Neural cell (in vitro differentiated cells): ENCODE results near the gene SERINC5. TPM values are rescaled to one million over a fixed set of nuclear protein-coding genes. Genes with fewer than 3 reads are reported as not detected.

Experiments
- H2AFZ ChIP-seq: fragments of 200-600, 300-800 bp; sonication (generic), shearing (Covaris generic); 2 replicates; pipeline ENCODE4 v1.6.0; 2014; ENCODE audit warnings: low read depth, mild to moderate bottlenecking, antibody characterized with exemption, low read length, moderate library complexity
- H3F3A ChIP-seq: fragments of 200-600 bp; shearing (Covaris generic); 2 replicates; pipeline ENCODE4 v1.6.1; 2016; ENCODE audit warnings: mild to moderate bottlenecking, moderate library complexity, mixed read lengths, antibody characterized with exemption, low read length; ENCODE audit not compliant: insufficient read depth, poor library complexity, severe bottlenecking
- H3K27ac ChIP-seq: fragments of 200-600, 300-800 bp; sonication (generic), shearing (Covaris generic); 2 replicates; pipeline ENCODE4 v1.5.1; 2014; ENCODE audit warnings: mild to moderate bottlenecking, low read length, moderate library complexity
- H3K27me3 ChIP-seq: fragments of 300-800, 200-600 bp; sonication (generic), shearing (Covaris generic); 2 replicates; pipeline ENCODE4 v1.6.0; 2014; ENCODE audit warnings: mild to moderate bottlenecking, low read depth, low read length, moderate library complexity; ENCODE audit not compliant: insufficient read depth
- H3K36me3 ChIP-seq: fragments of 300-800, 200-600 bp; sonication (generic), shearing (Covaris generic); 2 replicates; pipeline ENCODE4 v1.5.1; 2014; ENCODE audit warnings: mild to moderate bottlenecking, antibody characterized with exemption, low read length, moderate library complexity; ENCODE audit not compliant: insufficient read depth
- H3K4me2 ChIP-seq: fragments of 300-800, 200-600 bp; sonication (generic), shearing (Covaris generic); 2 replicates; pipeline ENCODE4 v1.6.0; 2014; ENCODE audit warnings: mild to moderate bottlenecking, low read length
- H3K4me3 ChIP-seq: fragments of 300-800, 200-600 bp; sonication (generic), shearing (Covaris generic); 2 replicates; pipeline ENCODE4 v1.5.1; 2014; ENCODE audit warnings: mild to moderate bottlenecking, low read length, moderate library complexity
- H3K79me2 ChIP-seq: fragments of 200-600 bp; shearing (Covaris generic); replicated peaks from 2 replicates; pipeline ENCODE4 v1.6.0; 2014; ENCODE audit warnings: mild to moderate bottlenecking, low read length, moderate library complexity; ENCODE audit not compliant: insufficient read depth
- H3K9ac ChIP-seq: fragments of 300-800, 200-600 bp; sonication (generic), shearing (Covaris generic); 2 replicates; pipeline ENCODE4 v1.6.1; 2016; ENCODE audit warnings: mild to moderate bottlenecking, low read length, mixed read lengths
- H3K9me2 ChIP-seq: fragments of 200-600 bp; shearing (Covaris generic); 2 replicates; pipeline ENCODE4 v1.6.1; 2016; ENCODE audit warnings: mild to moderate bottlenecking, low read length, mixed read lengths; ENCODE audit not compliant: insufficient read depth
- H3K9me3 ChIP-seq: fragments of 200-600, 300-800 bp; sonication (generic), shearing (Covaris generic); 2 replicates; pipeline ENCODE4 v1.6.1; 2016; ENCODE audit warnings: mild to moderate bottlenecking, mixed run types, low read length, moderate library complexity, mixed read lengths
- H4K20me1 ChIP-seq: fragments of 200-600 bp; shearing (Covaris generic); 2 replicates; pipeline ENCODE4 v1.6.1; 2016; ENCODE audit warnings: mild to moderate bottlenecking, mixed run types; ENCODE audit not compliant: insufficient read depth
- CTCF ChIP-seq: fragments of 450-650 bp; IDR thresholded peaks from 2 replicates; pipeline ENCODE4 v1.5.1; 2014; ENCODE audit warnings: antibody characterized with exemption, mild to moderate bottlenecking, moderate library complexity; ENCODE audit not compliant: poor library complexity, severe bottlenecking
- EP300 ChIP-seq: fragments of 450-650 bp; conservative IDR thresholded peaks from 2 replicates; pipeline ENCODE4 v1.6.1; 2014; ENCODE audit warnings: antibody characterized with exemption, mild to moderate bottlenecking, moderate library complexity; ENCODE audit not compliant: poor library complexity, severe bottlenecking
- EZH2 ChIP-seq: fragments of 200-600, 300-800 bp; shearing (Covaris generic), sonication (generic); IDR thresholded peaks from 2 replicates; pipeline ENCODE4 v1.6.1; 2014; ENCODE audit warnings: antibody characterized with exemption, low read length, borderline replicate concordance, mild to moderate bottlenecking; ENCODE audit not compliant: insufficient read depth, poor library complexity, severe bottlenecking
- MXI1 ChIP-seq: fragments of 450-650 bp; conservative IDR thresholded peaks from 2 replicates; pipeline ENCODE4 v1.6.1; 2014; ENCODE audit warnings: antibody characterized with exemption, mild to moderate bottlenecking; ENCODE audit not compliant: poor library complexity, severe bottlenecking
- POLR2AphosphoS5 ChIP-seq: IDR thresholded peaks from 2 replicates; pipeline ENCODE4 v1.6.1; 2012
- RAD21 ChIP-seq: fragments of 450-650 bp; conservative IDR thresholded peaks from 2 replicates; pipeline ENCODE4 v1.6.1; 2014; ENCODE audit warnings: antibody characterized with exemption, mild to moderate bottlenecking, moderate library complexity
- SMC3 ChIP-seq: fragments of 450-650 bp; conservative IDR thresholded peaks from 2 replicates; pipeline ENCODE4 v1.6.1; 2014; ENCODE audit warnings: antibody characterized with exemption, mild to moderate bottlenecking, moderate library complexity; ENCODE audit not compliant: poor library complexity
- TAF1 ChIP-seq: IDR thresholded peaks from 2 replicates; pipeline ENCODE4 v1.6.1; 2012; ENCODE audit warnings: low read depth
- polyA plus RNA-seq: library from polyadenylated mRNA; depleted of rRNA; stranded (reverse); fragments of >200 nt; gene quantifications from 2 replicates; pipeline ENCODE4 v1.2.3, GENCODE V29; 2014
- TF ChIP-seq, protein P1 (sequence below): IDR thresholded peaks from 2 replicates; pipeline ENCODE4 v1.6.1; 2012; ENCODE audit warnings: borderline replicate concordance

SERINC5 gene
- polyA plus RNA-seq, 1 donor from 2014 or later, result 5.8 TPM

- no peaks in the 10 kb centered on the region for H3K9me2 ChIP-seq
Observed at GRCh38 chr5:80117446-80117845, 138.4 kb downstream of the SERINC5 start.

GRCh38 chr5:80116465-80116864, 139.4 kb downstream of the SERINC5 start:
- Histone ChIP-seq H3K9ac (no peak overlapping the region), H2AFZ (no peak overlapping the region), H4K20me1 (no peaks in the 10 kb centered on the region), H3K4me3 (no peak overlapping the region), H3F3A (no peaks in the 10 kb centered on the region), H3K27me3 (no peaks in the 10 kb centered on the region), H3K9me3 (no peaks in the 10 kb centered on the region), H3K79me2 (no peaks in the 10 kb centered on the region), H3K27ac (no peak overlapping the region), H3K9me2 (no peaks in the 10 kb centered on the region), H3K4me2 (no peak overlapping the region), H3K36me3 (no peaks in the 10 kb centered on the region)
- TF ChIP-seq RAD21, result no peak
- TF ChIP-seq EP300, result no peak
- no peak for TF ChIP-seq CTCF
- TF ChIP-seq MXI1, result no peak
- no peak for TF ChIP-seq POLR2AphosphoS5
- no peak for TF ChIP-seq TAF1
- TF ChIP-seq, protein P1, sequence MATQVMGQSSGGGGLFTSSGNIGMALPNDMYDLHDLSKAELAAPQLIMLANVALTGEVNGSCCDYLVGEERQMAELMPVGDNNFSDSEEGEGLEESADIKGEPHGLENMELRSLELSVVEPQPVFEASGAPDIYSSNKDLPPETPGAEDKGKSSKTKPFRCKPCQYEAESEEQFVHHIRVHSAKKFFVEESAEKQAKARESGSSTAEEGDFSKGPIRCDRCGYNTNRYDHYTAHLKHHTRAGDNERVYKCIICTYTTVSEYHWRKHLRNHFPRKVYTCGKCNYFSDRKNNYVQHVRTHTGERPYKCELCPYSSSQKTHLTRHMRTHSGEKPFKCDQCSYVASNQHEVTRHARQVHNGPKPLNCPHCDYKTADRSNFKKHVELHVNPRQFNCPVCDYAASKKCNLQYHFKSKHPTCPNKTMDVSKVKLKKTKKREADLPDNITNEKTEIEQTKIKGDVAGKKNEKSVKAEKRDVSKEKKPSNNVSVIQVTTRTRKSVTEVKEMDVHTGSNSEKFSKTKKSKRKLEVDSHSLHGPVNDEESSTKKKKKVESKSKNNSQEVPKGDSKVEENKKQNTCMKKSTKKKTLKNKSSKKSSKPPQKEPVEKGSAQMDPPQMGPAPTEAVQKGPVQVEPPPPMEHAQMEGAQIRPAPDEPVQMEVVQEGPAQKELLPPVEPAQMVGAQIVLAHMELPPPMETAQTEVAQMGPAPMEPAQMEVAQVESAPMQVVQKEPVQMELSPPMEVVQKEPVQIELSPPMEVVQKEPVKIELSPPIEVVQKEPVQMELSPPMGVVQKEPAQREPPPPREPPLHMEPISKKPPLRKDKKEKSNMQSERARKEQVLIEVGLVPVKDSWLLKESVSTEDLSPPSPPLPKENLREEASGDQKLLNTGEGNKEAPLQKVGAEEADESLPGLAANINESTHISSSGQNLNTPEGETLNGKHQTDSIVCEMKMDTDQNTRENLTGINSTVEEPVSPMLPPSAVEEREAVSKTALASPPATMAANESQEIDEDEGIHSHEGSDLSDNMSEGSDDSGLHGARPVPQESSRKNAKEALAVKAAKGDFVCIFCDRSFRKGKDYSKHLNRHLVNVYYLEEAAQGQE, result no peak
- no peak for TF ChIP-seq SMC3
- TF ChIP-seq EZH2, result no peak

More at GRCh38 chr5:80117446-80117845, 138.4 kb downstream of the SERINC5 start:
- H3K27me3 ChIP-seq, result no peaks in the 10 kb centered on the region
- no peak overlapping the region for H3K27ac ChIP-seq
- no peak overlapping the region for H3K9ac ChIP-seq
- H3F3A ChIP-seq, result no peaks in the 10 kb centered on the region
- no peaks in the 10 kb centered on the region for H3K79me2 ChIP-seq
- TF ChIP-seq SMC3 (no peak), EP300 (no peak), POLR2AphosphoS5 (no peak), CTCF (no peak), MXI1 (no peak), TAF1 (no peak), EZH2 (no peak), RAD21 (no peak)
- TF ChIP-seq, protein P1, result no peak
- H3K9me3 ChIP-seq, result no peaks in the 10 kb centered on the region
- no peaks in the 10 kb centered on the region for H3K36me3 ChIP-seq
- no peak overlapping the region for H3K4me3 ChIP-seq
- H4K20me1 ChIP-seq, result no peaks in the 10 kb centered on the region
- H2AFZ ChIP-seq, result no peak overlapping the region
- no peak overlapping the region for H3K4me2 ChIP-seq
